ENCODE data around the gene MBLAC2.

The MBLAC2 gene

GRCh38 chr5:90474235-90475107 is at the start of gene MBLAC2, which contains the start of gene POLR3G:
Gene MBLAC2, minus strand, starts transcription at chr5:90474771. Its CDS starts 479 bp downstream, at chr5:90474292.
Gene POLR3G, plus strand, starts transcription at chr5:90474864. Its CDS starts 10,704 bp downstream, at chr5:90485568.
- DNase-seq (ENCODE audit: low read depth): peak; percentile 87

GRCh38 chr5:90519081-90519480 is 44.5 kb upstream of the MBLAC2 start:
- DNase-seq (ENCODE audit: low read depth): no peak

GRCh38 chr5:90518661-90519060 is 44.1 kb upstream of the MBLAC2 start:
- no peak for DNase-seq (ENCODE audit: low read depth)

- no peak for DNase-seq (ENCODE audit: low read depth)
These were observed 39.9 kb upstream of the MBLAC2 start for GRCh38 chr5:90514520-90514919.

- no peak for DNase-seq (ENCODE audit: low read depth)
These were observed 35.9 kb upstream of the MBLAC2 start for GRCh38 chr5:90510438-90510837.

GRCh38 chr5:90506221-90506620 is 31.6 kb upstream of the MBLAC2 start:
- no peak for DNase-seq (ENCODE audit: low read depth)

GRCh38 chr5:90504743-90505142 is 30.2 kb upstream of the MBLAC2 start:
- no peak for DNase-seq (ENCODE audit: low read depth)

GRCh38 chr5:90503596-90503995 is 29.0 kb upstream of the MBLAC2 start:
- DNase-seq (ENCODE audit: low read depth): no peak

- no peak for DNase-seq (ENCODE audit: low read depth)
These were observed 20.6 kb upstream of the MBLAC2 start for GRCh38 chr5:90495146-90495545.

- no peak for DNase-seq (ENCODE audit: low read depth)
These were observed 19.5 kb upstream of the MBLAC2 start for GRCh38 chr5:90494043-90494442.

- DNase-seq (ENCODE audit: low read depth): no peak
These were observed 14.2 kb upstream of the MBLAC2 start for GRCh38 chr5:90488791-90489190.

GRCh38 chr5:90484540-90484939 is 10.0 kb upstream of the MBLAC2 start:
- DNase-seq (ENCODE audit: low read depth): no peak

- no peak for DNase-seq (ENCODE audit: low read depth)
These were observed 8.6 kb upstream of the MBLAC2 start for GRCh38 chr5:90483206-90483605.

GRCh38 chr5:90480699-90481098 is 6.1 kb upstream of the MBLAC2 start:
- no peak for DNase-seq (ENCODE audit: low read depth)

GRCh38 chr5:90479611-90480385 is 5.2 kb upstream of the MBLAC2 start:
- no peak for DNase-seq (ENCODE audit: low read depth)

GRCh38 chr5:90477621-90478215 is 3.1 kb upstream of the MBLAC2 start:
- no peak for DNase-seq (ENCODE audit: low read depth)

GRCh38 chr5:90477073-90477472 is 2.5 kb upstream of the MBLAC2 start:
- DNase-seq (ENCODE audit: low read depth): no peak

GRCh38 chr5:90476391-90476790 is 1.8 kb upstream of the MBLAC2 start:
- DNase-seq (ENCODE audit: low read depth): no peak

- DNase-seq (ENCODE audit: low read depth): no peak
These were observed 937 bp upstream of the MBLAC2 start for GRCh38 chr5:90475436-90475980.

- DNase-seq (ENCODE audit: low read depth): peak; percentile 1
These were observed 956 bp downstream of the MBLAC2 start for GRCh38 chr5:90473396-90474234.

- no peak for DNase-seq (ENCODE audit: low read depth)
These were observed 1.7 kb downstream of the MBLAC2 start for GRCh38 chr5:90472783-90473395.
